ENCODE measurements around the gene WBP2NL. TPM values are rescaled to one million over a fixed set of nuclear protein-coding genes. Genes with fewer than 3 reads are reported as not detected.

The WBP2NL gene
- total RNA-seq = 0.73 and 1.7 TPM in 2 replicates

GRCh38 chr22:41998361-41999261 is at the start of gene WBP2NL:
TSS of gene WBP2NL (plus strand) at chr22:41998788. CDS start at chr22:41998819, 31 bp downstream.

GRCh38 chr22:41951898-41952474 is 46.6 kb upstream of the WBP2NL start, which contains the start of gene SMIM45:
TSS of gene SMIM45 (plus strand) at chr22:41952150.

GRCh38 chr22:41969110-41969646 is 29.4 kb upstream of the WBP2NL start, which contains the start of gene SEPTIN3:
TSS of gene SEPTIN3 (plus strand) at chr22:41969443. CDS start at chr22:41971493, 2,050 bp downstream.

GRCh38 chr22:42070517-42071422 is 72.2 kb downstream of the WBP2NL start, which contains the start of gene NAGA:
TSS of gene NAGA (minus strand) at chr22:42070812. CDS start at chr22:42070297, 515 bp downstream.

GRCh38 chr22:42074132-42074811 is 75.7 kb downstream of the WBP2NL start, which contains the start of gene PHETA2:
TSS of gene PHETA2 (plus strand) at chr22:42074248. CDS start at chr22:42077294, 3,046 bp downstream.

Other genes with a start within 250 kb of the WBP2NL start
- 6.8 and 8.9 TPM in 2 replicates for gene CCDC134, start 198.1 kb upstream of the WBP2NL start, total RNA-seq
- 60.7 and 83.5 TPM in 2 replicates for gene SREBF2, start 165.7 kb upstream of the WBP2NL start, total RNA-seq
- gene SHISA8, start 83.7 kb upstream of the WBP2NL start, total RNA-seq = not detected in 2 replicates
- gene TNFRSF13C, start 72.0 kb upstream of the WBP2NL start, total RNA-seq = 0.15 and 0.17 TPM in 2 replicates
- 3.5 and 33.3 TPM in 2 replicates for gene CENPM, start 51.6 kb upstream of the WBP2NL start, total RNA-seq
- gene SEPTIN3, start 29.3 kb upstream of the WBP2NL start, total RNA-seq = under 0.01 and 0.33 TPM in 2 replicates
- 58.4 and 59.1 TPM in 2 replicates for gene NAGA, start 72.0 kb downstream of the WBP2NL start, total RNA-seq
- gene PHETA2, start 75.5 kb downstream of the WBP2NL start, total RNA-seq = 14.1 and 26.8 TPM in 2 replicates
- 4.1 and 6.7 TPM in 2 replicates for gene SMDT1, start 80.9 kb downstream of the WBP2NL start, total RNA-seq
- 34.6 and 86.8 TPM in 2 replicates for gene NDUFA6, start 92.0 kb downstream of the WBP2NL start, total RNA-seq
- gene CYP2D6, start 132.0 kb downstream of the WBP2NL start, total RNA-seq = 0.15 and 0.33 TPM in 2 replicates

Data from smooth muscle cell of trachea (primary cell).